K562 (cell line): ENCODE results near the gene BCL7C. TPM values are rescaled to one million over a fixed set of nuclear protein-coding genes. Genes with fewer than 3 reads are reported as not detected.

ENCODE experiments used
- ATAC-seq: fragments of 200-7000 bp; cut with Tn5 transposase; 3 replicates; pipeline ENCODE4 v1.9.1; 2020; ENCODE audit warnings: moderate library complexity
- BruUV-seq: library from RNA; stranded (reverse); fragments of 400-500 nt; replicated peaks from 2 replicates; lab custom pipeline; 2021; lab: Mats Ljungman, UMichigan
- CTCF ChIA-PET: fragments of 300-600 bp; formaldehyde crosslinking; extraction: SDS; loops from one replicate; lab custom pipeline; 2021; ENCODE audit warnings: low intra/inter-chr PET ratio; lab: Yijun Ruan, JAX
- POLR2A ChIA-PET: fragments of 300-600, 350-650 bp; sonication (Branson Sonifier 250); formaldehyde crosslinking; extraction: SDS; loops from one replicate; lab custom pipeline; 2021; ENCODE audit warnings: antibody characterized with exemption, inconsistent platforms; lab: Yijun Ruan, JAX
- DNase-seq, 4 experiments: peaks; one replicate each; pipeline versions ENCODE4 v3.0.0 to v3.0.0-alpha.2; 2011 to 2018; ENCODE audit warnings: low spot score in 3 of 4, mixed read lengths in 3 of 4; ENCODE audit errors: extremely low read depth in 1 of 4
- FAIRE-seq: peaks from 2 replicates; lab custom pipeline; 2011; peaks lifted over from hg19 to GRCh38; lab: Jason Lieb, UNC
- H2AFZ ChIP-seq: 2 replicates; pipeline ENCODE4 v1.6.0; 2011; ENCODE audit warnings: low read depth, low read length, control low read depth, inconsistent platforms
- H3K27ac ChIP-seq: fragments of 200-600 bp; 3 replicates; pipeline ENCODE4 v1.8.0; 2011; ENCODE audit warnings: low read depth, mild to moderate bottlenecking, control low read depth, inconsistent platforms, low read length, moderate library complexity, mixed read lengths; ENCODE audit errors: extremely low read depth
- H3K27me3 ChIP-seq, 2 experiments: fragments of 300-600 bp in 1 of 2; 2 replicates in 1 of 2; 3 replicates in 1 of 2; pipeline versions ENCODE4 v1.6.0 to v1.8.0; 2011; ENCODE audit warnings: inconsistent platforms in 2 of 2, low read length in 2 of 2, mild to moderate bottlenecking in 1 of 2, mixed read lengths in 1 of 2, moderate library complexity in 1 of 2; ENCODE audit not compliant: control insufficient read depth in 2 of 2, insufficient read depth in 2 of 2
- H3K36me3 ChIP-seq: fragments of 300-600 bp; 3 replicates; pipeline ENCODE4 v1.8.0; 2011; ENCODE audit warnings: mild to moderate bottlenecking, low read length, inconsistent platforms; ENCODE audit not compliant: control insufficient read depth, insufficient read depth
- H3K4me1 ChIP-seq, 2 experiments: fragments of 200-600 bp in 1 of 2; replicated peaks in 1 of 2; 2 replicates in 1 of 2; 3 replicates in 1 of 2; pipeline versions ENCODE4 v1.5.1 to v1.8.0; 2011; ENCODE audit warnings: inconsistent platforms in 2 of 2, low read length in 2 of 2, mild to moderate bottlenecking in 1 of 2, mixed read lengths in 1 of 2, moderate library complexity in 1 of 2; ENCODE audit not compliant: control insufficient read depth in 2 of 2, insufficient read depth in 2 of 2
- H3K4me2 ChIP-seq: 2 replicates; pipeline ENCODE4 v1.6.1; 2011; ENCODE audit warnings: low read length, control low read depth, inconsistent platforms, mixed read lengths; ENCODE audit not compliant: insufficient read depth
- H3K4me3 ChIP-seq: fragments of 200-600 bp; sonication (generic), shearing (Covaris generic); 2 replicates; pipeline ENCODE4 v1.5.1; 2016; ENCODE audit warnings: control low read depth, inconsistent platforms
- H3K79me2 ChIP-seq: fragments of 200-600 bp; 3 replicates; pipeline ENCODE4 v1.8.0; 2011; ENCODE audit warnings: low read length, inconsistent platforms; ENCODE audit not compliant: control insufficient read depth, insufficient read depth
- H3K9ac ChIP-seq, 2 experiments: 2 replicates each; pipeline versions ENCODE4 v1.6.0 to v1.6.1; 2011; ENCODE audit warnings: low read depth in 2 of 2, low read length in 2 of 2, control low read depth in 1 of 2, inconsistent platforms in 1 of 2, mild to moderate bottlenecking in 1 of 2, mixed read lengths in 1 of 2; ENCODE audit not compliant: insufficient read depth in 1 of 2
- H3K9me1 ChIP-seq: one replicate; pipeline ENCODE4 v1.6.0; 2011; ENCODE audit warnings: inconsistent platforms, mild to moderate bottlenecking, low read length, moderate library complexity; ENCODE audit not compliant: control insufficient read depth, insufficient read depth
- H3K9me3 ChIP-seq: replicated peaks from 2 replicates; pipeline ENCODE4 v1.5.1; 2011; ENCODE audit warnings: low read depth, low read length, inconsistent platforms; ENCODE audit not compliant: control insufficient read depth, insufficient read depth
- H4K20me1 ChIP-seq: replicated peaks from 2 replicates; pipeline ENCODE4 v1.6.1; 2011; ENCODE audit warnings: low read length, inconsistent platforms, mixed read lengths; ENCODE audit not compliant: control insufficient read depth, insufficient read depth
- CCAR2 ChIP-seq: fragments of 200-400 bp; formaldehyde crosslinking; IDR thresholded peaks from 2 replicates; pipeline ENCODE4 v1.6.1; 2017; ENCODE audit warnings: mild to moderate bottlenecking, low read depth, low read length
- CHD4 ChIP-seq: fragments of 200-600 bp; sonication (generic); IDR thresholded peaks from 3 replicates; pipeline ENCODE4 v1.6.1; 2012; ENCODE audit warnings: low read depth, mild to moderate bottlenecking, mixed read lengths, low read length, inconsistent platforms; ENCODE audit not compliant: insufficient read depth, insufficient replicate concordance, poor library complexity, severe bottlenecking
- LARP7 ChIP-seq: fragments of 450-650 bp; IDR thresholded peaks from 2 replicates; pipeline ENCODE4 v1.6.1; 2016
- MTA3 ChIP-seq: fragments of 450-650 bp; formaldehyde crosslinking; IDR thresholded peaks from 2 replicates; pipeline ENCODE4 v1.6.1; 2017; ENCODE audit warnings: mild to moderate bottlenecking, borderline replicate concordance
- POU5F1 ChIP-seq: fragments of 150-350 bp; IDR thresholded peaks from 2 replicates; pipeline ENCODE4 v1.6.1; 2014; ENCODE audit warnings: borderline replicate concordance, low read length, low read depth, mild to moderate bottlenecking; ENCODE audit not compliant: partially characterized antibody
- SLC30A9 ChIP-seq: fragments of 250-450 bp; sonication (Bioruptor Pico); IDR thresholded peaks from 2 replicates; pipeline ENCODE4 v1.8.0; 2022; ENCODE audit warnings: mild to moderate bottlenecking, moderate library complexity
- XRCC5 ChIP-seq: fragments of 200-400 bp; formaldehyde crosslinking; IDR thresholded peaks from 2 replicates; pipeline ENCODE4 v1.6.1; 2017; ENCODE audit warnings: low read depth, mild to moderate bottlenecking, low read length
- ZBTB1 ChIP-seq: sonication (generic); formaldehyde crosslinking; IDR thresholded peaks from 2 replicates; pipeline ENCODE4 v1.8.1; 2023; ENCODE audit warnings: missing genetic modification reagents, low read depth, mild to moderate bottlenecking, borderline replicate concordance
- ZC3H8 ChIP-seq: fragments of 450-650 bp; IDR thresholded peaks from 2 replicates; pipeline ENCODE4 v1.6.1; 2017
- WGBS: fragments of 100-300 bp; shearing (Covaris generic); methylation state at CpG from one replicate; pipeline ENCODE4 v1.1.6; 2016; ENCODE audit warnings: low coverage, mixed read lengths; ENCODE audit not compliant: insufficient coverage; ENCODE audit errors: missing lambda C conversion rate; 5-methylcytosine and 5-hydroxymethylcytosine counted together
- in situ Hi-C: fragments of 300-500 bp; cut with MboI; formaldehyde crosslinking; loops from 4 replicates; pipeline ENCODE4 v1.15.0; 2018; ENCODE audit warnings: inconsistent platforms, mixed read lengths
- intact Hi-C: fragments of 100-400 bp; cut with micrococcal nuclease; formaldehyde crosslinking; loops from 2 replicates; pipeline ENCODE4 v1.14.2; 2022
- polyA plus RNA-seq, 8 experiments: library from polyadenylated mRNA; depleted of rRNA in 4 of 8; stranded (reverse) in 5 of 8; unstranded in 3 of 8; fragments of >200 nt; fragmentation: Nextera tagmentation in 2 of 8; fragmentation: Illumina TruSeq in 1 of 8; extraction: Ambion mirVana in 2 of 8; extraction: Trizol in 1 of 8; gene quantifications; 2 replicates each; pipeline versions ENCODE4 v1.2.1 to v1.2.3, GENCODE V29; 2011 to 2014; ENCODE audit warnings: inconsistent platforms in 1 of 8, missing spikeins in 1 of 8
- total RNA-seq, 7 experiments: library from RNA; depleted of rRNA in 6 of 7; stranded (reverse); fragments of >200 nt in 6 of 7; fragmentation: Illumina TruSeq in 2 of 7; extraction: Trizol in 2 of 7; gene quantifications; 2 replicates each; pipeline versions ENCODE4 v1.2.1 to v1.2.3, GENCODE V29; 2011 to 2021; ENCODE audit warnings: low replicate concordance in 1 of 7
- TF ChIP-seq, protein P1 (sequence below): sonication (generic); formaldehyde crosslinking; IDR thresholded peaks from 2 replicates; pipeline ENCODE4 v1.8.0; 2022; ENCODE audit warnings: mild to moderate bottlenecking, missing genetic modification reagents

The BCL7C gene
- total and polyA plus RNA-seq, 9 of the 15 experiments (the other 6 are each of a cell fraction or from before 2014, with no cell fraction given), result 1.7 to 85.8 (median 19.6) TPM

DNA sequence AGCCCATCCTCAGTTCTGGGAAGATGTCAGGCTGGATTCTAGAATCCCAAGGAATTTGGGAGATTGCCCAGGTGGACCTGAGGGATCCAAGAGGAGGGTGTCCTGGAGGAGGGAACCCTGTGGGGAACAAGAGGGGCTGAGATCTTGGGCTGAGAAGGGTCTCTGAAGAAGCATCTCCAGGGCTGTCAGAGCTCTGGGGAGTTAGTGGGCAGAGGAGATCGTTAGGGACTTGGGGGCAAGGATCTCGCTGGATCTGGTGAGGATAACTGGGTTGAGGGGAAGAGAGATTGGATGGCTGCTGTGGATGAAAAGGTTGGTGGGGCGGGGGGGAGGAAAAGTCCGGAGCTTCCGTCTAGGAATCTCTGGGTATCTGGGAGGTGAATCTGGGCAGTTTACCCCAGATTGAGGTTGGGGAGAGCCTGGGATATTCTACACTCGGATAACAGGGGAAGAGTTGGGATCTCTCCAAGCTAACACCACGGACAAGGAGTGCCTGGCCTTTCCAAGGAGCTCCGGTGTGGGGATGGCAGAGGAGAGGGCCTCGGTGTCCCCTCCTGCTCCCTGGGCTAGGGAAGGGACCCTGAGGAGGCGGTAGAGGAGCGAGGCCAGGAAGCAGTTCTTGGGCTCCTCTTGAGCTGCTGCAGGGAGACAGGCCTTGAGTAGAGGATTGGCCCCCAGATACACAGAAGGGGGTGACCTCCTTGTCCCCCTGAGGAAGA, 31.2 kb upstream of the BCL7C start:
- Histone ChIP-seq H3K27ac (no peak overlapping the region), H3K79me2 (peaks cover 17% of the 10 kb centered on the region), H3K4me1 (peaks cover 3 to 55% of the 10 kb centered on the region in 2 experiments; a peak in 4 of 5 replicates), H3K9me3 (no peaks in the 10 kb centered on the region), H3K4me2 (peak overlapping the region; percentile 69), H3K27me3 (no peaks in the 10 kb centered on the region; a peak in 1 of 5 replicates), H4K20me1 (peaks cover 3% of the 10 kb centered on the region; the same call in 1 of the 2 replicates), H3K36me3 (peaks cover 44% of the 10 kb centered on the region; the same call in 2 of the 3 replicates), H3K4me3 (peak overlapping the region; percentile 85), H2AFZ (no peak overlapping the region), H3K9ac (peak overlapping the region; percentile 30 to 93; a peak in 3 of 4 replicates), H3K9me1 (peaks cover 3% of the 10 kb centered on the region)
- TSS peak; percentile 48 for BruUV-seq
- intact Hi-C loops, result loop anchor here (5.0 kb wide), 3 partner anchors 48 to 268 kb away; partner anchors contain the start of gene FBRS
- DNase-seq, result no peak
- in situ Hi-C loops, result loop anchor here (5.0 kb wide), 1 partner anchor 78 kb away; no protein-coding TSS in a partner anchor
- no peak for ATAC-seq
- 75% methylated on average over 10 of the region's 11 CpGs for WGBS
- no peak for TF ChIP-seq CHD4
- TF ChIP-seq, protein P1, sequence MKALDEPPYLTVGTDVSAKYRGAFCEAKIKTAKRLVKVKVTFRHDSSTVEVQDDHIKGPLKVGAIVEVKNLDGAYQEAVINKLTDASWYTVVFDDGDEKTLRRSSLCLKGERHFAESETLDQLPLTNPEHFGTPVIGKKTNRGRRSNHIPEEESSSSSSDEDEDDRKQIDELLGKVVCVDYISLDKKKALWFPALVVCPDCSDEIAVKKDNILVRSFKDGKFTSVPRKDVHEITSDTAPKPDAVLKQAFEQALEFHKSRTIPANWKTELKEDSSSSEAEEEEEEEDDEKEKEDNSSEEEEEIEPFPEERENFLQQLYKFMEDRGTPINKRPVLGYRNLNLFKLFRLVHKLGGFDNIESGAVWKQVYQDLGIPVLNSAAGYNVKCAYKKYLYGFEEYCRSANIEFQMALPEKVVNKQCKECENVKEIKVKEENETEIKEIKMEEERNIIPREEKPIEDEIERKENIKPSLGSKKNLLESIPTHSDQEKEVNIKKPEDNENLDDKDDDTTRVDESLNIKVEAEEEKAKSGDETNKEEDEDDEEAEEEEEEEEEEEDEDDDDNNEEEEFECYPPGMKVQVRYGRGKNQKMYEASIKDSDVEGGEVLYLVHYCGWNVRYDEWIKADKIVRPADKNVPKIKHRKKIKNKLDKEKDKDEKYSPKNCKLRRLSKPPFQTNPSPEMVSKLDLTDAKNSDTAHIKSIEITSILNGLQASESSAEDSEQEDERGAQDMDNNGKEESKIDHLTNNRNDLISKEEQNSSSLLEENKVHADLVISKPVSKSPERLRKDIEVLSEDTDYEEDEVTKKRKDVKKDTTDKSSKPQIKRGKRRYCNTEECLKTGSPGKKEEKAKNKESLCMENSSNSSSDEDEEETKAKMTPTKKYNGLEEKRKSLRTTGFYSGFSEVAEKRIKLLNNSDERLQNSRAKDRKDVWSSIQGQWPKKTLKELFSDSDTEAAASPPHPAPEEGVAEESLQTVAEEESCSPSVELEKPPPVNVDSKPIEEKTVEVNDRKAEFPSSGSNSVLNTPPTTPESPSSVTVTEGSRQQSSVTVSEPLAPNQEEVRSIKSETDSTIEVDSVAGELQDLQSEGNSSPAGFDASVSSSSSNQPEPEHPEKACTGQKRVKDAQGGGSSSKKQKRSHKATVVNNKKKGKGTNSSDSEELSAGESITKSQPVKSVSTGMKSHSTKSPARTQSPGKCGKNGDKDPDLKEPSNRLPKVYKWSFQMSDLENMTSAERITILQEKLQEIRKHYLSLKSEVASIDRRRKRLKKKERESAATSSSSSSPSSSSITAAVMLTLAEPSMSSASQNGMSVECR (CRISPR knock-in tag), result no peak
- TF ChIP-seq LARP7, result no peak
- no peak for TF ChIP-seq XRCC5
- no peak for TF ChIP-seq POU5F1
- no peak for TF ChIP-seq CCAR2
- no peak for TF ChIP-seq ZC3H8
- TF ChIP-seq ZBTB1 (CRISPR knock-in tag), result no peak
- TF ChIP-seq SLC30A9 (CRISPR knock-in tag), result no peak
- TF ChIP-seq MTA3, result no peak
- POLR2A ChIA-PET, result interaction anchor here (0.5 to 1.5 kb wide), 2 partner anchors 108 to 255 kb away, joined by 3 to 5 read pairs; partner anchors contain the start of genes FUS and STX4
- CTCF ChIA-PET, result no interaction called here
- no peak for FAIRE-seq
